Activated CD4-positive, CD25-positive, alpha-beta regulatory T cell (primary cell): ENCODE results near the gene ARID1B.

Experiments used
- DNase-seq, 4 experiments: peaks; one replicate each; lab custom pipeline; 2025; lab: John Stamatoyannopoulos, UW

Gene ARID1B

DNA sequence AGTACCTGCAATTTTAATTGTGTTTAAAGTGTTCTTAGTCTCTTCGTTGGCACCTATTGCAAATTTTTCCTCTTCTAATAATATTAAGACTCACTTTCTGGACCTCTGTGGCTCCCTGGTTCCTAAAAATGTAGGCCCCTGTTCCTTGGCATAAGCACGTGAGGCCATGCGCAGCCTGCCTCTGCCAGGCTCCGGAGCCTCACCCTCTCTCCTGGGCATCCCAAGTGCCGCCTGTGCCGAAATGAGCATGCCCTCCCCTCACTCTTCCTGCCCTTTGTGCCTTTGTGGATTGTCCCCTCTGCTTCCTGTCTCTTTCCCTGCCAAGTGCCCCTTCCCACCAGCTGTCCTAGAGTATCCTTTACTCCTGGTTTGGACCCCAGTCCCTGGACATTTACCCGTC is 300.1 kb downstream of the ARID1B start:
- no peak for DNase-seq

DNA sequence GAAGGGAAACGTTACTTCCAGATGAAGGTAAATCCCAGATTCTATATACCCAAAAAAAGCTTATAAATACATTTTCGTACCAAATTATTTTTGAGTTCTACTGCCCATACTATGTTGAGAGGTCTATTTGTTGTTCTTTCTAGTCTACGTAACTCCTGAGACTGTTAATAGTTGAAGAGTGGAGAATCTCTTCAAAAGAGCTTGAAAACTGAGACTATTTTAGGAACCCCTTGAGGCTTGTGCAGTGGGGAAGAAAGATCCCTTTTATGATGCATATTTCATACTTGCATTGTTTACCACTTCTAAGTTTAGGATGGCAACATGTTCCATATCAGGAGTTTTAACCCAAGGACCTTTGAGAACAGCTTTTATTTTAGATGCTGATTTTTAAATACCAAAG is 301.1 kb downstream of the ARID1B start:
- no peak for DNase-seq

DNA sequence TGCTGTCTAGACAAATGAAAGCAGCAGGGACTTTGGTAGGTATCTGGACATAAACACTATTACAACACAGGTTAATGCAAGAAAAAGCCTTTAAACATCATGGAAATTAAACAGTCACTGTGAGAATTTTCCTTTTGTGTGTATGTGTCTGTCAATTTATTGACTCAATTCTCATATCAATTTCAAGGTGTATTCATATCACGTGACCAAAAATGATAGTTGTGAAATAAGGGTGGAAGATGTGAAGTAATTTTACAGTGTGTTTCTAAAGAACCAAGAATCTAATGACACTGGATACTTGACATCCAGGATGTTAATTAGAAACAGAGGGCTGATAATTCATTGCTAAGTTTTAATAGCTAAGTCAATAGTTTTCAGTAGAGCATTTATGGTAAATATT is 302.1 kb downstream of the ARID1B start:
- DNase-seq, result no peak

DNA sequence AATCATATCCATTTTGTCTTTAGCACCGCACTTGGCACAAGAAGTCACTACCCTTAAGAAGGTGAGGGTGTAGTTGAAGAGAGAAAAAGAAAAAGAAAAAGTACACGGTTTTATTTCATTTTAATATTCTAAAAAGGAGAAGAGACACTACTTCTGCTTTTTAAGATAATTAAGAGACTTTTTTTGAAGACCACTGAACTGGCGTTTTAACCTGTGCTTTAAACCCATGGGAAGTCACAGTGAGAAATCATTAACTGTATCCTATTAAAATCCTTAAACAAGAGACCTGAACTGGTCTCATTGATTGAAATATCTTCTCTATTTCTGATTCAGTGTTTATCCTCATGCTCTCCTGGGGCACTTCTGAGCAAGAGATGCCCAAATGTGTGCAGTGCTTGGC is 302.6 kb downstream of the ARID1B start:
- DNase-seq, result no peak

DNA sequence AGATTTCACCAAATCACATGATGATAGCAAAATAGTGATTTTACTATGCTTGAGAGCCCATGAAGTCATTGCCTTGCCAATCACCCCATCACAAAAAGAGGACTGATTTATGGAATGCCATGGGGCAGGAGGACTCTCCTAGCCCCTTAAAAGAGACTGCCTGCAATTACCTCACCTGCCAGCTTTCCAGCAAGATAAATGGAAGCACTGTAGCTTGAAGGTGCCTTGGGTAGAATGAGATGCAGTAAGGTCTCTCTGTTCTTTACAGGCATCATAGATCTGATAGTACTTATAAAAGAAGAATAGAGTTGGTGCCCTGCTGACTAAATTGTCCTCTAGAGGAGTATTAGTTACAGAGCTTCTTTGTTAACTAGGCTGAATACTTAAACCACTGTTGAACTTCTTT is 303.8 kb downstream of the ARID1B start:
- DNase-seq, result no peak

DNA sequence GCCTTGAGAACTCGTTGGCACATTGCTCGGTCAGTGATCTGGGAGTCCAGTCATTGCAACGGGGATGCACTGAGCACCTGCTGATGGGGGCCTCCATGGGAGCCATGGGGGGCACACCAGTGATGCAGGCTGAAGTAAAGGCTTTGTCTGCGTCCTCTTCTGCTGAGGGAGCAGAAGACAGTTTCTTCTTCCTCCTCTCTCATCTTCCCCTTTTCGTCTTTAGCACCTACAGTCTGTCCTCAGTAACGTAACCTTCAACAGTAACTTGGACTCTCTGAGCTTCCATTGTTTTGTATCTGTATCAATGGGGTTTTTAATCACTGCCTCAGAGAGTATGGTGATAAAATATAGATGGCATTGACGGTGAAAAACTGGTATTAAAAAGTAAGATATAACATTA is 306.2 kb downstream of the ARID1B start:
- no peak for DNase-seq

DNA sequence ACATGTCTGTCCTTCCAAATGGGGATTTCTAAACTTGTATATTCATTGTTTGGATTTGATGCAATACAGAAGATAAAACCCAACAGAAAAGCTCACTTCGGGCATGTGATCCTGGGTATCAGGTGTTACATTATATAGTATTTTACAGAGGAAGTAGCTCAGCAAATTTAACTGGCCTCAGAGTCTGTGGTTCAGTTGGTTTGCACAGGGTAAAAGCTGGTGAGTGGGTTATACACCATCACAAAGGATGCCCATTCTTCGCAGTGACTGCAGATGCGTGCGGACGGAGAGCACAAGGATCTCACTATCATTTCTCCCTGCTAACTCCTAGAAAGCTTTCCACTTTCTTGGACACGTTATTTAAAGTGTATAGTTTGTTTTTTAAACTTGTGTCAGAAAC is 309.5 kb downstream of the ARID1B start:
- DNase-seq, result no peak

DNA sequence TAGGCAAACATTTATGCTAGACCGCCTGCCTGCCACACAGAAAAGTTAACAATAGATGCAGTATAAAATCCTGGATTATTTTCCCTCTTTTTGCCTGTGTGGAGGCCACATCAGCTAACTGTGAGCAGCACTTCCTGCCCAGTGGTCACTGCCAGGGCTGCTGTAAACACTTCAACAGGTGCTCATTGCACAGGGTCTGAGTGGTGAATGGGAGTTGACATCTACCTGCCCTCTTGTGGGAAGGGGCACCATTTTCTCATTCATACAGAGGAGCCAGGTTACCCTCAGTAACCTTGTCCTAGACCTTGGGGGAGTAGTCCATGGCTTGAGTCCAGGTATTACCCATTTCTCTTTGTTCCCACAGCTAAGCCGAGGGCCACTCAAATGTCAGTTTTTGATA is 310.8 kb downstream of the ARID1B start:
- no peak for DNase-seq

DNA sequence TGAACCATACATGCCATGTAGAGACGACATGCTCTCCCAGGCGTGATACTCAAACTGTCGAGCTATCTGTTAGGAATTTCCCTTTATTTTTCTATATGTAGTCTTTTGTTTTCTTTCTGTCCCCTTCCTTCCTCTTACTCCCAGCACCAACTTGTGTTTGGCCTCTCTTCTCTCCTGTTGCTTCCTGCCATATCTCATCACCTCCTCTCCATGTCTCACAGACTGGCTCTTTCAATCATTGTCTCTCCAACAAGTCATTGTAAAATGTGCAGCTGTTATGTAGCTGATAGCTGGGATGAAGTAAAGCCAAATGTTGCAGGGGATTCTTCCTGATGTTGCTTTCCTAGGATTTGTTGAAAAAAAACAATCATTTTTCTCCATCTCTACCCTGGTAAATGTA is 311.7 kb downstream of the ARID1B start:
- no peak for DNase-seq

DNA sequence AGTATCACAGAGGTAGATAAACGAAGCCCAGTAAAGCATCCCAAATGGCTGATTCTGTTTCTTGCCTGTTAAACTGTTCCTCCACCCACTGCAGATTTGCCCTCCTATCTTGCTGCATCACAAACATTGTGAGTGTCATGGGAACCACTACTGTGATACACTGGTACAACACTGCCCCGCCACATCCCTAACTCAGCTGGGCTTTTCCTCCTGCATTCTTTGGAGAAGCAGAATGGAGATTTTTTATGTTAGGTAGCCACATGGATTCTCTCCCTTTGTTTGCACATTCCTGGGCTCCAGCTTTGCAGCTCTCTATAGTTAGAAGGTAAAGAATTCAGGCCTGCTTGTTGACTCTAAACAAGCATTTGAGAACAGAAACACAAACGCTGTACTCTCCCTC is 312.1 kb downstream of the ARID1B start:
- DNase-seq, result no peak

DNA sequence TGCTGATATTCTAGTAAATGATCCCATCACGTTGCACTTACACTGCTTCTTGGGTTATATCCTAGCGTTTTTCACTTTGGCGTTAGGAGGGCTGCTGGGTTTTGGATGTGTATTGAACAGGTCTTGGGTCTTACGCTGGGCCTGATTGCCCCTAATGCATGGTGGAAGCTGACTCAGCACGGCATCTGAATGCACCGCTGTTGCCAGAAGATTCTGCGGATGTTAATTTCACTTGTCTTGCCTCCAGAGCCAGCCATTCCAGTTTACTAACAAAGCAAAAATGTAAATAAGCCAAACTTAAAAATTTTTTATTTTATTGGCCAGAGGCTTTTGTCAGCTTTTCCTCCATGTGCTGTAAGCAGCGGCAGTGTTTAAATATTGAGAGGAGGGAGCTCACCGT is 312.7 kb downstream of the ARID1B start:
- DNase-seq, result no peak

DNA sequence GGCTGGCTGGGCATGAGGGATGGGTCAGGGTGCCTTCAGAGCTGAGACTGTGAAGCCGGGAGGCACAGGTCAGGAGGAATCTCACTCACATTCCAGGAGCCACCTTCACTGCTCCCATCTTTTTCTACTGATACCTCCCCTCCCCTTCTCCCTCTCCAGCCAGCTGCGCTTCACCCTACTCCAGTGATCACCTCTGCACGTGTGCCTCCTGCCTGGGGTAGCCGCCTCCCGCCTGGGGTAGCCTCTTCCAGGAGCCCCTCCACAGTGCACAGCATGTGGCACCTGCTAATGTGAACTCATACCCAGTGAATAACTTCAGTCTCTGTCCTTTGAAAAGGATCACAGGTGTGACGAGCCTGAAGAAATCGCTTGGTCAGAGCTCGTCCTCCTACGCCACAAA is 313.6 kb downstream of the ARID1B start:
- DNase-seq, result no peak

DNA sequence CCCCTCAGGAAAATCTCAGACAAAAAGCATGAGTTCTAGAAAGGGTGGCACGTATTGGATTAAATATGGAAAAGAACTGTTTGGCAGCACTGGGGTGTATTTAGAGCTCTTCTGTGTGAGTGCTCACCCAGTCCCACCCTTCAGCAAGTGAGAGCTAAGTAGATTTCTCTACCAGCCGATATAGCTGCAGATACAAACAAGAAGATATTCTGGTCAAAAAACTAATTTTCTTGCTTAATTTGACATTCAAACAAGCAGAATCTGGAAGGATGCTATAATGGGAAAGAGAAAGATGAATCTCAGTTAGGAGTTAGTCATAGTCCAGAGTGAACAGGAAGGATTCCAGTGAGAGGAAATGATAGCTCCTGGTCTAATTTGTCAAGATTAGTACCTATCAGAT is 314.1 kb downstream of the ARID1B start:
- no peak for DNase-seq

DNA sequence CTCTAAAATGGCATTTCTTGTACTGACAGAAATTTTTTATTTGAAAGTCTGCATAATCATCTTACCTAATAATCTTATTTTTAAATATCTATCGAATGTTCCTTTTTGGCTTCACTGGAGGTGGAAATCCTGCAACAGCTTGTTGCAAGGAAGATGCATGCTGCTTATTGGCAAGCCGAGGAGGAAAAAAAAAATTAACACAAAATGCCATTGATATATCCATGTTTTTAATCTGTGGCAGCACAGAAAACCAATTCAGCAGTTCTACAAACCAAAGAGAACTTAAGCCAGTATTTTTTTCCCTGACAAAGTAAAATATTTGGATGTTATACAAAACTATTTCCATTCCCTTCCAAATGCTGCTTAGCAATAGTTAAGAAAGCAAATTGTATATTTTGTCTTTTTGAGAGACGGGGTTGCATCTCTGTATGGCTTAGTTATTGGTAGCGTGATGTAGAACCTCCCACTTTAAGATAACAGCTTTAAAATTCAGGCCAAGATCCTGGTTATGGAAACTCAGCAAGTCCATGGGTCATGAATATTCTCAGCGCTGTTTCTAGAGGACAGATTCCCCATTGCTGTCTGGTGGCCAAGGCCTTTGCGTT is 314.8 kb downstream of the ARID1B start:
- DNase-seq, result no peak

DNA sequence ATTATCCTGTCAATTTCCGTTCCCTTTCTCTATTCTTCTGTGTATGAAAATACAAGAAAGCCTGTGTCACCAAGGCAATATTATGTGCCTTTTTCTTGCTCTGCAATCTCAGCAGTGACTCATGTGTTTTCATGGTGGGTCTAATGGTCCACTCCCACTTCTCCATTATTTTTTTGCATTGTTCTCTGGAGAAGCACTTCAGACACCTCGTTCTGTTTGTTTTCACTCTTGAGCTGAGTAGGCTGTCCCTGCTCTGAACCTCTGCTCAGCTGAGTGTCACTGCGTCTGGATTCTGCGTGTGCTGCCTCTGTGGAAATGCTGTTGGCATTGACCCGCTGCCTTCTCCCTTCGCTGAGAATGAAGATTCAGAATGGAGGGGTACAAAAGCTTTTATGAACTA is 315.6 kb downstream of the ARID1B start:
- no peak for DNase-seq

DNA sequence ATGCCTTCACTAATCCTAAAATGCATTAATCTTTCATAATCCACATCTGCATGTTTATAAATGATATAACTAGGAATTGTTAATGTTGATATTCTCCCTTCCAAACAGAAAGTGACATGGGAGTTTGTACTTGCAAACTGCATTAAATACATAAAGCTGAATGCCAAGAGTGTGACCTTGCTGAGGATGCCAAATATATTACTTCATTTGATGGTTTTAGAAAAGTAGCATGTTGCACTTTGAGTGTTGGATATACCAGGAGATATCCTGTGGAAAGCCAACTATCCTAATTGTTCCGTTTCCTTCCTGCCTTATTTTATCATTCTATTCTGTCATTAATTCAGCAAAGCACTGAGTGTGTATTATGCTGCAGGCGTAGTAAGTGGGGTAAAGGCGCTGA is 316.4 kb downstream of the ARID1B start:
- no peak for DNase-seq

DNA sequence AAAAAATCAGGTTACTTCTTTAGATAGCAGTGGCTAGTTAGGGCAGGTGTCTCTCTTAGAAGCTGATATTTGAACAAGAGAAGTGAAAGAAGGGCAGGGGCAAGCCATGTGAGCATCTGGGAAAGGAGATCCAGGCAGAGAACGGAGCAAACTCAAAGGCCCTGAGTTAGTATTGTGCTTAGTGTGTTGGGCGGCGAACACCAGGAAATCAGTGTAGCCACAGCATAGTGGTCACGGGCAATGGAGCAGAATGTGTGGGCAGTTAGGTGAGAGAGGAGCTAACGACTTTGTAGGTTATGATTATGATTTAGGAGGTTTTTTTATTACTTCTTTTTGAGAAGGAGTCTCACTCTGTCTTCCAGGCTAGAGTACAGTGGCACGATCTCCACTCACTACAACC is 316.9 kb downstream of the ARID1B start:
- no peak for DNase-seq

DNA sequence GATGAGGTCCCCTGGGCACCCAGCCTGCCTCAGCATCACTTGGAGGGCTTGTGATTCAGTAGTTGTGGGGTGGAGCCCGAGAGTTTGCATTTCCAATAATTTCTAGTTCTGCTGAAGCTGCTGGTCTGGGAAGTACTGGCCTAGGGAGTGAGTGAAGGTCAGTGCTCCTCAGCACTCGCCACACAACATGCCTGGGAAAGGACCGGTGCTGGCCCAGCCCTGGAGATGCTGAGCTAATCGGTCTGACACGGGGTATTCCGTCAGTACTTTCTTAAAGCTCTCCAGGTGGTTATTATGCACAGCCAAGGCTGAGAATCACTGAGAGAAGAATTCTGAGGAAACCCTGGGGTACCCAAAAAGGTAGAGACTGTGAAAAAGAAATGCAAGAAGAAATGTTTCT is 317.9 kb downstream of the ARID1B start:
- DNase-seq, result no peak

DNA sequence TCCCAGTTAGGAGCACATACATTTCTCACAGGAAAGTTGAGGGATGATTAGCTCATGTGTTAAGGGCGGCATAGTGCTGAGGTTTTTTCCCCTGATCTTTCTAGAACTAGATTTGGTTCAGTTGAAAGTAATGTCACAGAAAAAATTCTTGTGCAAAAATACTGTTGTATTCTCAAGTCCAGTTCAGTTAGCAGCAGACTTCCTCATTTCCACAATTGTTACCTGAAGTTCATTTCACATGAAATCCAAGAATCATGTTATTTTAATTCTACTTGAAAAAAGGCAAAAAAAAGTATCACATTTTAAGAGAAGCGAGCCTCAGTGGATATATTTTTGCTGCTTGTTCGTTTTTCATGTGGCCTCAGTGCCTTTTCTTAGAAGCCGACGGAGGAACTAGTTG is 318.4 kb downstream of the ARID1B start:
- DNase-seq, result no peak

DNA sequence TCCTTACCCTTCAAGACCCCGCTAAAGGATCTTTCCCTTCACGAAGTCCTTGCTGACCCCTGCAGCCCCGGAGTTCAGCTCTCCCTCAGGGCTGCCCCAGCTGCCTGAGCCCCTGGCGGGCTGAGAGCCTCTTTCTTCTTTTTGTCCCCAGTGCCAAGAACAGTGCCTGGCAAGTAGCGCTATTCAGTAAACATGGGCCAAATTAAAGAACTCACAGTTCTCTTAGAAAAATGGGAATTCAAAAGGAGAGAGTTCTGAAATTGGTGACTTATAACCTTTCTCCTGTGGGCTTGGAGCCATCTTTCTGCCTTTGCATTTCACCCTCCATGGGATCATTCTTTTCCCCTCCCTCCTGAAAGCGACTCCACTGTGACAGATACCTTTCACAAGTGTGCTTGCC is 318.9 kb downstream of the ARID1B start:
- DNase-seq, result no peak

DNA sequence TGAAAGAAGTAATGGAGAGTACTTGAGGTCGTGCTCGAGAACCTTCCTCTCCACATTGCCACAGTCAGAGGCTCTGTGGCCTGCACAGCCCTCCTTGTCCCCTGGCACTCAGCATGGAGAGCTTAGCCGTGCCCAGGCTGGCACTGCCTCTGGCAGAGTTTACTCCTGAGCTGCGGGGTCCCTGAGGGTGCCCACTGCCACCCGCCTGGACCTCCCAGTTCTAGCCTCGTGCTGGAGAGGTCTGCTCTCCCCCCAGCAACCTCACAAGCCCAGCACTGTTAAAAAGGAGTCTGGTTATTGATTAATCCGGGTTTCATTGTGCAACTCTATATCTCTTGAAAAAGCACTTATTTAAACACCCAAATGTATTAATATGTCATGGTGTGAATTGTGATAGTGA is 319.3 kb downstream of the ARID1B start:
- no peak for DNase-seq

DNA sequence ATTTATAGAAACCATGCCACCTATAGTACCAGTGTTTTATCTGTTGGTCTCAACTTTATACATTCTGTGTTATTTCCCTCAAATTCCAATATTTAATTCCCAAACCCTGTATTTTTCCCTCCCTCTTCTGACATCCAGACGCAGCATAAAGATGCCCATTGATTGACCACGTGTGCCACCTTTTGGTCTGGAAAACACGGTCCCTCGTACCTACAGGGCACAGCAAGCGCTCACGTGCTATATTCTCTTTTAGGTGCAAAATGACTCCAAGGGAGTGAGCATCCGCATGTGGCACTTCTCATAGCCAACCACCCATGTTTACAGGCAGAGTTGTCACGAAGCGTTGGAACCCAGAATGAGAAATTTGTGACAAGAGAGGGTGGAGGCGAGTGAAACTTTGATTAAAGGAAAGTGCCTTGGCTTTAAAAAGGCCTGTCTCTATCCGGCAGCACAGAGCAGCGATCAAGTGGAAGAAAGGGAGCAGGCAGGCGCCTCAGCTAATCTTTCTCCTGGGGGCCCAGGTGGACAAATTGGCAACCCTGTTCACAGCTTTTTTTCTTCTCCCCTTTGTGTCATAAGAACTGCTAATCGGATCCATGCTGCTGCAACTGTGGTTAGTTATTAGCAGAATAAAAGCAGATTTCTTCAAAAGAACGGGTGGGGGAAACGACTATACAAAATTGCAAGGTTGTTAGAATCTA is 320.2 kb downstream of the ARID1B start:
- no peak for DNase-seq

DNA sequence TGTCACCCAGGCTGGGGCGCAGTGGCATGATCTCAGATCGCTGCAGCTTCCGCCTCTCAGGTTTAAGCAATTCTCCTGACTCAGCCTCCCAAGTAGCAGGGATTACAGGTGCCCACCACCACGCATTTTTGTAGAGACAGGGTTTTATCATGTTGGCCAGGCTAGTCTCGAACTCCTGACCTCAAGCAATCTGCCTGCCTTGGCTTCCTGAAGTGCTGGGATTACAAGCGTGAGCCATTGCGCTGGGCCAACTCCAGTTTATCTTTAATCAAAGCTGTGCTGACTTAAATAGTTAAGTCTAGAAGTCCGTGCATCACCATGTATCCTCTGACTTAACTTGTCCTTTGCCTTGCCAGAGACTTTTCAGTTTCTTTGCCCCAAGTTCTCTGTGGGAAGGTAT is 321.8 kb downstream of the ARID1B start:
- no peak for DNase-seq

DNA sequence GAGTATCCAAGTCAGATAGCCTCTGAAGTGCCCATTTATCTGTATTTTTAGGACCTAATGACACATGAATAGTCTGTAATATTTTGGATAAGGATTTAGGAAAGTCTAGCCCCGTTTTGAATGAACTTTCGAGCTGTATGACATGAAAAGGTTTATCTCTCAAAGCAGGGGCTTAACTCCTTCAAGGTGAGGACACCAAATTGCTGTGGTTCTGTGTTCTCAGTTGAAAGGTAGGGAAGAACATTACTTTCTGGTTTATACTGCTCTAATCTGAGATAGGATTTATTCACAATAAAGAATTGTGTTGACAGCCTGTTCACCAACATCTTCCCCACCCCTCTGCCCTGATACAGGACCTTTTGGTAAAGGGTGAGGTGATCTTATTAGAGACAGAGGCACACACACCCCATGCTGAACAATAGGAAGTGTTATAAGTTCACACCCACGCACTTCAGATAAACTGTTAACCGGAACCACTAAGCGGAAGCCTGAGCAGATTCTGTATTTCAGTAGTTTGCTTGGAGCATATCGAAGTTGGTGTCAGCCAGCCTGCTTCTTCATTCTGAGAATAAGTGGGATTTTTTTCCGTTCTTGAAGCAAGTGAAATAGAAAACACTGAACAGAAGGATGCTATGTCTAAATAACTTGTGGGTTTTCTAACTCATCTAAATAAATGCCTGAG is 322.9 kb downstream of the ARID1B start:
- DNase-seq, result no peak
